ENCODE data around the gene DUSP22.

DNA sequence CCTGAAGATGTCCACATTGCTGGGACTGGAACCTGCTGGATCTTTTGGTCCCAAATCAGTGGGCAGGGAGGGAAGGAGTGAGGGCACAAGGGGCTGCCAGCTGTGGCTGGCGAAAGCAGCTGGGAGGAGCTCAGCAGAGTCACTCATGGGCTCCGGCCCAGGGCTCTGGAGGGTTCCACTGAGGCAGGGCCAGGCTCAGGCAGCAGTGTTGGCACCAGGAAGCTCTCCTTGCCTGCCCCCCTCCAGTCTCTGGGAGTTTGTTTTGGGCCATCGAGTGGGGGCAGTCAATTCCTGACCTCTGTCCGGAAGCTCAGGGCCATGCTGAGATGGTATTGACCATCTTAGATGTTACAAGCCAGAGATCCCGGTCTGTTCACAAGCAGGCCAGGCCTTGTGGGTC lies 60.2 kb downstream of the DUSP22 start:
- TF ChIP-seq, protein P1, sequence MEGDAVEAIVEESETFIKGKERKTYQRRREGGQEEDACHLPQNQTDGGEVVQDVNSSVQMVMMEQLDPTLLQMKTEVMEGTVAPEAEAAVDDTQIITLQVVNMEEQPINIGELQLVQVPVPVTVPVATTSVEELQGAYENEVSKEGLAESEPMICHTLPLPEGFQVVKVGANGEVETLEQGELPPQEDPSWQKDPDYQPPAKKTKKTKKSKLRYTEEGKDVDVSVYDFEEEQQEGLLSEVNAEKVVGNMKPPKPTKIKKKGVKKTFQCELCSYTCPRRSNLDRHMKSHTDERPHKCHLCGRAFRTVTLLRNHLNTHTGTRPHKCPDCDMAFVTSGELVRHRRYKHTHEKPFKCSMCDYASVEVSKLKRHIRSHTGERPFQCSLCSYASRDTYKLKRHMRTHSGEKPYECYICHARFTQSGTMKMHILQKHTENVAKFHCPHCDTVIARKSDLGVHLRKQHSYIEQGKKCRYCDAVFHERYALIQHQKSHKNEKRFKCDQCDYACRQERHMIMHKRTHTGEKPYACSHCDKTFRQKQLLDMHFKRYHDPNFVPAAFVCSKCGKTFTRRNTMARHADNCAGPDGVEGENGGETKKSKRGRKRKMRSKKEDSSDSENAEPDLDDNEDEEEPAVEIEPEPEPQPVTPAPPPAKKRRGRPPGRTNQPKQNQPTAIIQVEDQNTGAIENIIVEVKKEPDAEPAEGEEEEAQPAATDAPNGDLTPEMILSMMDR (IDR thresholded peaks at IDR 0.05), result no peak
- TF ChIP-seq EZH2 (IDR thresholded peaks at IDR 0.05; ENCODE audit: borderline replicate concordance, insufficient read depth, low read depth, low read length, poor library complexity, severe bottlenecking), result no peak
